Stimulated activated CD4-positive, alpha-beta T cell treated with anti-CD3 and anti-CD28 coated beads, Interleukin-4, amount 100 ng/mL, for 48 hours (primary cell): Measurements from ENCODE around the gene TMEM214.

Experiments used
- DNase-seq, 2 donors: peaks; one replicate each; pipeline ENCODE4 v3.0.0-alpha.2; 2020; ENCODE audit warnings: low read depth in 2 of 2

Gene TMEM214

DNA sequence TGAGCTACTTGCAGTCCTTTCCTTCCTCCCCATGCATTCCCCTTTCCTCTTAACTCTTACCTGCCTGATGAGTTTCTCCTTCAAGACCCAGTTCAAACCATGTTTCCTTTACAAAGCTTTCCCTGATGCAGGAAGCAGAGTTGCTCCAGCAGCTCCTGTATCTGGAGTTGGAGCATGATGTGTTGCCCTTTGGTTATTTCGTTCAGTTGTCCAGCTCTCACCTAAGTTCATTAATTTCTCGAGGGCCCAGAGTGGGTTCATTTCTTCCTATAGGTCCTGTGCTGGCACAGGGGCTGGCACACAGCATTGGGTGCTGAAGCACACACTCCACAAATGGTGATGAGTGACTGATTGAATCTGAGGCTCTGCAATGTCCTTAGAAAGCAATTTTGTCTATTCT lies 23.0 kb upstream of the TMEM214 start:
- DNase-seq: no peak

DNA sequence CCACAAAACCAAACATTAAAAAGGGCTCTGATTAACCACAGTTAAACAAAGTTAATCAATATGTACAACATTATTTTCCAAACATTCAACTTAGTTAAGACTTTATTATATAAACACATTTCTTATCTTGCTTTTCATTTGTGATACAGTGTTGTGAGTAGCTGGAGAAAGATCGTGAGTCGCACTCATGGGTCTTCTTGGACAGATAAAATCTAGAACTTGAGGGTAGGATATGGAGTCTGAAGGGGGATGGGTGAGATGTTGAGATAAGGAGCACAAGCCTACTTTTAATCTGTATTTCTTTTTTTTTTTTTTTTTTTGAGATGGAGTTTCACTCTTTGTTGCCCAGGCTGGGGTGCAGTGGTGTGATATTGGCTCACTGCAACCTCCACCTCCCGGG lies 22.6 kb upstream of the TMEM214 start:
- DNase-seq: no peak

DNA sequence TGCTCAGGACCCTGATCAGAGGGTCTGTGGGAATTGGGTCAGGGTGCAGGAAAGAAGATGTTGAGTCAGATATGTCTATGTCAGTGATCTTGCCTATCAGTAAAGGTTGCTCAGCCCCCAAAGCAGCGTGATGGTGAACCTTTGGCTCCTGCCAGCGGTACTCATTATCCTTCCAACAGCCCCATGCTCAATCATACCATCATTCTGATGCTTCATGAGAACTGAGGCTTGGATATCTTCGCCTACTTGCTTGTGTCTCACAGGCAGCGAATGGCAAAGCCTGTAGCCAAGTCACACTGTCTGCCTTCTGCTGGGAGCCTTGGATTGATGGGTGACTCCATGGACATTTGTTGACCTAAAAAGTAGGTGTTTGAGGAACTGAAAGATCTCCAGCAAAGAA lies 19.0 kb upstream of the TMEM214 start:
- DNase-seq: no peak

DNA sequence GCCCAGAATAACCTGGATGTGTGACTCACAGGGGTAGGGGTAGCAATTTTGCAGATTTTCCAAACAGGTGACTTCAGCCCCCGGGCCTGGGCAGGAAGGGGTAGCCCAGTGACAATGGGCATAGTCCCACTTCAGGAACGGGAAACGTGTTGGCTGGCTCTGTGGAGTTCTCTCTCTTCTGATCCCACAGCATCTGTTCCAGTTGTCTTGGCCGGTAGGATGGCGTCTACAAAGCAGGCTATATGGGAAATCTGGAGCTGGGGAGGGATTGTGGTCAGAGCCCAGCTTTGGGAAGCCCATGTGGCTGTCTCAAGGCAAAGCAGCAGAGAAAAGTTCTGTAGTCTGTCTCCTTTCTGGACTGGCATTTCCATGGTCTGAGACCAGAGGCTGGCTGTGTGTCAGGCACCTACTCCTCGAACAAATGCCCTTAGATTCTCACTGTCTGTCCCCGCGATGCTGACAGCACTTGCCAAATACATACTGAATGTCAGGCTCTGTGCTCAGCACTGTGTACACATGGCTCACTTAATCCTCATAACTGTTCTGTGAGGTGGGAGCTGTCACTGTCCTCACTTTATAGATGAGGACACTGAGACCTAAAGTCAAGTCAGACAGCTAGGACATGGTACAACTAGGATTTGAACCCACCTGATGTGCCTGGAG lies 17.9 kb upstream of the TMEM214 start:
- no peak for DNase-seq

DNA sequence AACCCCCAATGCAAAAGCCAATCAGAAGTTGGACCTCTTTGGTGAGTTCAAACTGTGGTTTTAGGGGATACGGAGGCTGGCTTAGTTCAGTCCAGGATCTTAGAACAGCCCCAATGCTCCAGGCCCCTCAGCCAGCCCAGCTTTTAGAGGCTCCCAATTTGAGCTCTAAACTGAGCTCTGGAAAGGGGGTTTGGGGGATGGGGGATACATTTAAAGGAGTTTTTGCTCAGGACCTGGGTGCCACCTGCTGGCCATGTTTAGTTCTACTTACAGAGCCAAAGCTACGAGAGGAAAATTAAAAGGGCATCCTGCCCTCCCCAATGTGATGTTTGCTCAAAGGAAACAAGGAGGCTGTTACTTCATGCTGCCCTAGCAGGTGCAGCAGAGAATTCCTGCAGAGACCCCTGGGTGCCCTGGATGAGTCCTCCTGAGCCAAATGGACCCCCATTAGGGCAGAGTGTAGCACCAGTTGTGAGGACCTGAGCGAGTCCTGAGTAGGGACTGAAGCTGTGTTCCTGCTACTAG lies 15.9 kb upstream of the TMEM214 start:
- DNase-seq: peak; percentile 29 to 42

DNA sequence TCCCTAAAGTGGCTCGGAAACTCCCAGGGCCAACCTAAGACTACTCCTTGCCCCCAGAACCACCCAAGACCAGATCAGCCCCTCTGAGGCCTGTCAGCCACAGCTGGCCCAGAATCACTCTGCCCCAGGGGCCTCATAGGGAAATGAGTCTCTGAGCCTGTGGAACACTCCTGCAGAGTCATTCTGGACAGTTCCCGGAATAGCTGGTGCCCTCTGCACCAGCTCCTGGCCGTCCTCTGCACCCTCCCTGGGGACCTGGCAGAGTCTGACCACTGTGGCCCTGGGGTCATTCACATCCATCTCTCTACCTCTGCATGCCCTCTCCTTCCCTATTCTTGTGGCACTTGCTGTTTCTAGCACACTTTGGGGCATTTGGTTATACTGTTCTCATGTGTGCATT lies 14.6 kb upstream of the TMEM214 start:
- DNase-seq: no peak

DNA sequence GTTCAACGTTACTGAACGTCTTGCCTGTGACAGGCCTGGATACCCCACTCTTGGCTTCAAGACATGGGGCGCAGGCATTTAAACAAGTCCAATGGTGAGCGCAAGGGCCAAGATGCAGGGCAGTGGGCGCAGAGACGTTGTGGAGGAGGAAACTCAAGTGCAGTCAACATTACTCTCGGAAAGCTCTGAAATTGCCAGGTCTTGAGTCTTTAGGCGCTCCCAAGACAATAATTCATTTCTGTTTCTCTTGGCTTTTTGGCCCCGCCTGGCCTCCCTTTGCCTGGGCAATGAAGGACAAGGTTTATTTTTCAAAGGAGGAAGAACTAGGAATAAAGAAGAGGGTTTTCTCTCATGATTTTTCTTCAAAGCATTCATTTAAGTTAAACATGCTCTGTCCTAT lies 13.3 kb upstream of the TMEM214 start:
- DNase-seq: no peak

DNA sequence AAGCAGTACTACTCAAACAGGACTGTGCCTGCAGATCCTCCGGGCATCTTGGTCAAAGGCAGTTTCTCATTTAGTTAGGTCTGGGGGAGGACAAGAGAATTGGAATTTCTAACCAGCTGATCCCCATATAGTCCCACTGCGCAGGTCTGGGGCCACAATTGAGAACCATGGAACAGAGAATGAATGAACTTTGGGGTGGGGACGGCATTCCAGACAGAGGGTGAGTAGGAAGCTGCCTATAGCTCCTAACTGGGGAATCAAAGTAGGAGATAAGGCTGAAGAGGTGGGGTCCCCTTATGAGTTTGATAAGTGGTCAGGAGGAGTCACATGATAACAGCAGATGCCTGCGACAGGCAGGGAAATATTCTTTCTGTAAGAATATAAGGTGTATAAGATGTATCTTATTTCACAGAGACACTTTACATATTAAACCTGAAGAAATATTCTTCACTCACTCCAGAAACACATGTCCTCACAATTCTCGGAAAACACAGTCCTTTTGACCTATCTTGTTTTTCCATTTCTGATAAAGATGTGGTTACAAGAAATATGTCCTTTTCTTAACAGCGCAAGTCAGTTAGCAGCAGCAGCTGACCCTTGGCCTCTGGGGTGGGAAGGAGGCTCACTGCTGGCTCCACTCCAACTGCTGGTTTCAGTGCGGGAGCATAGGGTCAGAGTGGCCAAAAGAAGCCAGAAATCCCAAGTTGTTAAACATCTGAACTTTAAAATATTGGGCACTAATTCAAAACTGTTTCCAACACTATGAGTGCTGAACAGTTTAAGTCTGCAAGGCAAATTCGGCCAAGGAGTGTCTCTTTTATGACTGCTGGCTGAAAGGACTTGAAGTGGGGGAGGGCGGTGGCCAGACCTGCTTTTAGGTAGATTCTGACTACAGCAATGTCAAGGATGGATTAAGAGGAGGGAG lies 12.6 kb upstream of the TMEM214 start:
- DNase-seq: no peak

DNA sequence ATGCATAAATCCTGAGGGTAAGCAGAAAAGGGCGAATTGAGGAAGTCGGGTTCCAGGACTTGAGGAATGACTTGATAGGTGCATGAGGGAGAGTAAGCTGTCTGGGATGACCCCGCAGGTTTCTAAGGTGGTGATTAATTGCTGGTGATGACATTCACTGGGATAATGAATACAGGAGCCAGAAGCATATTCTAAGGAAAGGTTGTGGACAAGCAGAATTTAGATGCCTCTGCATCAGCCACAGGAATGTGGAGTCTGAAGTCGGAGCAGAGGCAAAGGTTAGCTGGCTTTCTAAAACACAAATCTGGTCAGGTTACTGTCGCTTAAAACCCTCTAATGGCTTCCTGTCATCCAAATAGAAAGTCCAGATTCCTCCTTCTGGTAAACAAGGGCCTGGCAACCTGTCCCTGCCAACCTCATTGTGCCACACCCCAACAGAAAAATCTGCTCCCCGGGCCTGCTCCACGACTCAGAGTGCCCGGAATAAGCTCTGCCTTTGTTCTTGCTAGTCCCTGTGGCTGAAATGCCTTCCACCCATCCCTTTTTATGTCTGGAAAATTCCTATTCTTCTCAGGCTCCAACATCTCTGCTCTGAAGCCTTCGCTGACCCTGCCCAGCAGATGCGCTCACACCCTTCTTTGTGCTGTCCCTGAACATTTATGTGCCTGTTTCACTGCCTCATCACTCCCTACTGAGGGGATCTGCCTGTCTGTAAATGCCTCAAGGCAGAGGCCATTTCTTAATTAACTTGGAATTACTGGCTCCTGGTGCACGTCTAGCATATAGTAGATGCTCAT lies 11.3 kb upstream of the TMEM214 start:
- DNase-seq: no peak

DNA sequence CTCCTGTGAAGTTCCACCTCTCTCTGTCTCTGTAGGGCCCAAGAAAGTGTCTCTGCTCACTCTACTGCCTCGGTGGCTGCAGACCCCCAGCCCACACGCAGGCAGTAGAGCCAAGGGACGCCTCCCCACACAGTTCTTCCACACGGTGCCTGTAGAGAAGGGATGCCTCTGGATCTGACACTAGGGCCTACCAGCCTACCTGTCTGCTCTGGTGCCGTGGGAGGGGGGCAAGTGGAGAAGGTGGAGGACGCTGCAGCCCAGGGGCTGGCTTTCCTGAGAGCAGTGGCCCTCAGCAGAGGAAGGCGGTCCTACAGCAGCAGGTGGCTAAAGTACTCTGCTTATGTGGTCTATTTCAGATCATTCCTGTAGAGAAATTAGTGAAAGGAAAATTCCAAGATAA lies 9.0 kb upstream of the TMEM214 start:
- DNase-seq: no peak

DNA sequence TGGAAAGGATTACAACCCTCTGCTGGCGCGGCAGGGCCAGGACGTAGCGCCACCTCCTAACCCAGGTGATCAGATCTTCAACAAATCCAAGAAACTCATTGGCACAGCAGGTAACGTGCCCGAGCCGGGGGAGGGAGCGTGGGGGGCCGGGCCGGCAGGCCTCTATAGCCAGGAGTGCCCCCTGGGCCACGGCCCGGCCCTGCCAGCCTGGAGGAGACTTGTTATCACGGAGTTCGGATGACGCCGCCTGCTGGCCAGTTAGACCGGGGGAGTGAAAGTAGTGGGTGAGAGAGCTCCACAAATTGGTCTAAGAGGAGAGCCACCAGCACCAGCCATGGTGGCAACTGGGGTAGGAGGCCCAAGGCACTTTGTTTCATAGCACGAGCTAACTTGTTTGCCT lies 8.6 kb upstream of the TMEM214 start:
- DNase-seq: no peak

DNA sequence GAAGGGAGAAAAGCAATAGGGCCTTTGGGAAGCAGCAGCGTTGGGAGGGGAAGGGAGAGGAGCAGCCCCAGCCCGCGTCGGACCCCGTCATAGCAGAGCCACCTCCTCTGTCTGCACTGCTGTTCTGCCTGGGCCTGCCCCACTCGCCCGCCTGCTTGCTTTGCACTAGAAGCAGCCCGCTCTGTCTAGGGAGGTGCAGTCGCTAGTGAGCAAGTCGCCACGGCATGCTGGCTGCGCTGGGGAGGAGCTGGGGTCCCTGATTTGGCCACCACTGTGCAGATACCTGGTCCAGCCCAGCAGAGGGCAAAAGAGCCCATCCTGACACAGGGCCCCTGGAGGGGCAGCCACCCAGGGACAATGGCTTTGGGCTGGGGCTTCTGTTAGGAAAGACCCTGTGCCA lies 8.0 kb upstream of the TMEM214 start:
- no peak for DNase-seq

DNA sequence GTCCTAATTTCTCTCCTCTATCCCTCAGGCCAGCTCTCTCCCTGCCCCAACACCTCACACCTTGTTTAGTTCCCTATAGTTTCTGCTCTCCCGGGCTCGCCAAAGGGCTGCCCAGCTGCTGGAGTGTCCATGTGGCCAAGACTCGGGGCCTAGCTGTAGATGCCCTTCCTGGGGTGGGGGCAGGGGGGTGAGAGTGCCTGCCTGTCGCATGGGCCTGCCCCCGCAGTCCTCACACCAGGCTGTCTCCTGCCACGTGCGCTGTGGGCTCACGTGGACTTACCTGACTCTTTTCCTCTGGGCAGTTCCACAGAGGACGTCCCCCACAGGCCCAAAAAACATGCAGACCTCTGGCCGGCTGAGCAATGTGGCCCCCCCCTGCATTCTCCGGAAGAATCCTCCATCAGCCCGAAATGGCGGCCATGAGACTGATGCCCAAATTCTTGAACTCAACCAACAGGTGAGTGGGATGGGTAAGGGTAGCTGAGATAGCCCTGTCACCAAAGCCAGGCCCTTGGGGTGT lies 7.4 kb upstream of the TMEM214 start:
- DNase-seq: no peak

DNA sequence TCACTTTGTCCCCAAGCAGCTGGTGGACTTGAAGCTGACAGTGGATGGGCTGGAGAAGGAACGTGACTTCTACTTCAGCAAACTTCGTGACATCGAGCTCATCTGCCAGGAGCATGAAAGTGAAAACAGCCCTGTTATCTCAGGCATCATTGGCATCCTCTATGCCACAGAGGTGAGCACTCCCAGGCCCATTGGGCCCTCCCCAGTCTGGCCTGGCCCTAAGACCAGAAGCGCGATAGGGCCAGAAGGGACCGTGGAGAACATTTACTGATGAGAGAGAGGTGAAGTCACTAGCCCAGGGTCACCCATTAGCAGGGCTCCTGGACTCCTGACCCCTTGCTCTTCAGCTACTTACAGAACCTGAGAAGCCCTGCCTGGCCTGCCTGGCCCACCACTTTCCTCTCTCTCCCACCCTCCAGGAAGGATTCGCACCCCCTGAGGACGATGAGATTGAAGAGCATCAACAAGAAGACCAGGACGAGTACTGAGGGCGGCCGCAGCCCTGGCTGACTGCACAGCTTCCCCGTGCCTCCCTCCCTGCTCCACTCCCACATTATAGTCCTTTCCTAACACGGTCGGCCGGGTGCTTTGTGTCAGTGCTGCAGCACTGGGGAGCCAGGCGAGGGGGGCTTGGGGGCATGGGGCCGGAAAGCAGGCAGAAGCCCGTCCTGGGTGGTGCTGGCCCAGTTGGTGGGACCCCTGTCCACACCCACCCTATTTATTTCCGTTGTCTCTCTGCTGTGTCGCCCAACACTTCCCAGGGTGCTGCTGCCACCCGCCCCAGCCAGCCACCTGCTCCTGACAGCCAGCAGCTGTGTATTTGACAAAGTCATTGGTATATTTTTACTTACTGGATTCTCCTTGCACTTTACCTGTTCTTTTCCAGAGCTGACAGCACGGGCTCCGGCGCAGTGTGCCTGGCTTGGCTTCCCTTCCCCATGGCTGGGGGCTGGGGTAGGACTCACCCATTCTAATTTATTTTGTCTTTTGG lies 6.6 kb upstream of the TMEM214 start:
- DNase-seq: no peak

DNA sequence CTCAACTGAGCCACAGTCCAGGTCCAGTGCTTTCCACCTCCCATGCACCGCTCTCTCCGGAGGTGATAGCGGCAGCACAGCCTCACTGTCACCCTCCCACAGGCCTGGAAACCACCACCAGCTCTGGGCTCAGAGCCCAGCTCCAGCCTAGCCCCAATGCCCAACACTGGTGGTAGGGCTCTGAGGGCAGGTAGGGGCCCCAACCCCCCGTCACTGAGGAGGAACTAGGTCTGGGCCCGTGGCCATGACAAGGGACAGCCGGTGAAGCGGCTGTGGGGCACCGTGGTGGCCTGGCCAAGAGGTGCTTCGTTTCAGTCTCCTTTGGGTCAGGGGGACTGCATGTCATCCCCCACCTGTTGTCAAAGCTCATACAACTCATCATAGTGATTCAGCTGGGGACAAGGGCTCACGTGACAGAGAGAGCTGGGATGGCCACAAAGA lies 5.5 kb upstream of the TMEM214 start:
- DNase-seq: no peak

DNA sequence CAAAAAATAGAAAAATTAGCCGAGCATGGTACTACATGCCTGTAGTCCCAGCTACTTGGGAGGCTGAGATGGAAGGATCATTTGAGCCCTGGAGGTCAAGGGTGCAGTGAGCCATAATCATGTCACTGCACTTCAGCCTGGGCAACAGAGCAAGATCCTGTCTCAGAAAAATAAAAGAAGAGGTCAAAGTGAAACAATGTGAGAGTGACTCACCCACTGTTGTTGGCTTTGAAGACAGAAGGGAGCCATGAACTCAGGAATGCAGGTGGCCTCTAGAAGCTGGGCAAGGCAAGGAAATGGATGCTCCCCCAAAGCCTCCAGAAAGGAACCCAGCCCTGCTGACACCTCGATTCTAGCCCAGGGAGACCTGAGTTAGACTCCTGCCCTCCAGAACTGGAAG lies 3.7 kb upstream of the TMEM214 start:
- no peak for DNase-seq

DNA sequence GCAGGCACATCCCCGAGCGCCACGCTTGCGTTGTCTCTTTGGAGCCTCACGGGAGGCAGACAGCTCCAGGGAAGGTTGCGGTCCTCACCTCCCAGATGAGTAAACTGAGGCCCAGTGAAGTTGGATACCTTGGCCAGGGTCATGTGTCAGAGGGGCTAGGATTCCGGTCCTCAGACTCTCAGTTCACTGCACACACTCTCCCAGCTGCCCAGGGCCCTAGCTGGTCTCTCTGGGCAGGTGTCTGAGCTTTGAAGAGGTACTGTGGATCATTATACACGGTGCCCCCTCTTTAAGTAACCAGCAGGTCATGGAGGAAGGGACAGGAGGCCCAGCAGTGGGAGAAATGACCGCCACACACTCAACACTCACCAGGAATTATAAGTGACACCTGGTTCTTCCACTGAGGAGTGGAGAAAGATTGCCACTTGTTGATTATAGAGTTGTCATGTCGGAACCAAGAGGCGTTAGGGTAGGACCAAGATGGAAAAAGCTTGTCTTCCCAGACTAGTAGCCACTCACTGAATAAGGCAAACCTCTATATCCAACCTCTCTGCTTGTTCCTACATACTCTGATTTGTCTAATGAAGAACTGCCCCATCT lies 588 bp downstream of the TMEM214 start:
- DNase-seq: no peak

DNA sequence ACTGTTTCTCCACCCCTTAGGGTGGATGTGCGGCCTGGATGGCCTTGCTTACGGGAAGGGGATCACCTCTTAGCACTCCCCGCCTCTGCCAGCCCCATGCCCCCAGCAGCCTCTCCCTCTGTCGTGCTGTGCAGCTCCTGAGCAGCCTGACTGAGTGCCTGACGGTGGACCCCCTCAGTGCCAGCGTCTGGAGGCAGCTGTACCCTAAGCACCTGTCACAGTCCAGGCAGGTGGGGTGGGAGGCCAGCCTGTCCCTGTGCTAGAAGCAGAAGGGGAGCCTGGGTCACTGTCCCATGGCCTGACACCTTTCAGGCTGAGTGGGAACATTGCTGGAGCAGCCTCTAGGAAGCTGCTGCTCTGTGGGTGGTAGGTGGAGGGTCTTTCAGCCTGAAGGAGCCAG lies 5.2 kb downstream of the TMEM214 start:
- DNase-seq: no peak

DNA sequence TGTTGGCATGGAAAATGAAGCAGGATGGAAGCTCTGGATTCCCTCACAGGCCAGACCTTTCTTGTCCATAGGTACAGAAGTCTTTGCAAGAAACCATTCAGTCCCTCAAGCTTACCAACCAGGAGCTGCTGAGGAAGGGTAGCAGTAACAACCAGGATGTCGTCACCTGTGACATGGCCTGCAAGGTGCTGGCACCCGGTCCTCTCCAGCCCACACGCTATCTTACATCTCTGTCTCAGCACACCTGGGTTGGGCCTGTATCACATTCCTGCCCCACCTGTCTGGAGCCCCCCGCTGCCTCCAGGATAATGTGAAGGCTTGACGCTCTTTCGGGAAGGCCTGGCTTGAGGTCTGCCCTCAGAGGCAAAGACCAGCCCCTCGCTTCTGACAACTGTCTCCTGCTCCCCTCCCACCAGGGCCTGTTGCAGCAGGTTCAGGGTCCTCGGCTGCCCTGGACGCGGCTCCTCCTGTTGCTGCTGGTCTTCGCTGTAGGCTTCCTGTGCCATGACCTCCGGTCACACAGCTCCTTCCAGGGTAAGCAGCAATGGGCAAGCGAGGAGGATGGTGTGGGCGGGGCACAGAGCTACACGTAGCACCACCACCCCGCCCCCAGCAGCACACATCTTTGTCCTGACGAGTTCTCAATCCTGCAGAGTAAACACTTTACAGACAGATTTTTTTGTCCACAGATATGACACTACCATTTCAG lies 6.0 kb downstream of the TMEM214 start:
- DNase-seq: no peak

DNA sequence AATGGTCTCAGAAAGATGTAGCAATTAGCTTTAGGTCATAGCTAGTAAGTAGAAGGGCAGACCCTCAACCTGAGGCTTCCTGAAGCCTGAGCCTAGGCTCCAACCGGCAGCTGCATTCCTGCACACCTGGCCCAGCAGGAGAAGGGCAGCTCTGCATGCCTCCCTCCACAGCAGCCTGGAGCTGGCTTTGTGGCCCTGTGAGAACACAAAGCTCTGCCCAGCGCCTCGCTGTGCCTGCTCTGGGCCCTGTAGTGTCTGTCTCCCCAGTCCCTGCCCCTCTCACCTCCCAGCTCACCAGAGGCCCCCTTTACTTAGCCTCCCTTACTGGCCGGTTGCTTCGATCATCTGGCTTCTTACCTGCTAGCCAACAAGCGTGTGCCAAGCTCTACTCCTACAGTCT lies 6.7 kb downstream of the TMEM214 start:
- no peak for DNase-seq
